Dedifferentiated amniotic fluid mesenchymal stem cell (primary cell): ENCODE results near the gene PABPN1L.

ENCODE experiments used
- DNase-seq: peaks from one replicate; pipeline ENCODE4 v3.0.0-alpha.2; 2016; ENCODE audit errors: extremely low spot score

The PABPN1L gene

GRCh38 chr16:88851616-88852015 is 14.8 kb downstream of the PABPN1L start:
- DNase-seq = no peak

DNA sequence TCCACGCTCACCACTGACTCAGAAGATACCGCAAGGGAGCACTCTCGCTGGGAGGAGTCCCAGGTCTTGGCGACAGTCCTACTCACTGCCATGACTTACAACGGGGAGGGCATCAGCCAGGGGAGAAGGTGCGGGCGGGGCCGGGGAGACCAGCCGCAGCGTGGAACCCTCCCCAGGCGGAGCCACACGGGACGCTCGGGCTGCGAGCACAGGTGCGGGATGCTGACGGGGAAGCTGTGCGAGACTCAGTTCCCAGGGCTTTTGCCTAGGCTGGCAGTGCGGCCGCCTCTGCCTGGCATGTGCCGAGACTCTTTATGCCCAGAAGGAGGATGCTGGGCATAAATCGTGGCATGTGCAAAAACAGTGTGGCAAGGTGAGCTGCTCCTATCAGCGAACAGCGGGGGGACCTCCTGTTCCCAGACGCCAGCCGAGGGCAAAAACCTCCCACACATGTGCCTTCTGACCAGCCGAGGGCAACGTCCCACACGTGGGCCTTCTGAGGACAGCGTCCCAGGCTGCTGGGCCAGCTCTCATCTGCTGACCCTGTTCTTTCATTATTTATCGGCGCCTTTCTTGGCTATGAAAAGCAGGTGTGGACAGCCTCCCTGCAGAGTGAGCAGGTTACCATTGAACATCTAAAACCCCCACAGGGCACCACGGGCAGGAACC is 15.8 kb downstream of the PABPN1L start:
- no peak for DNase-seq

GRCh38 chr16:88848557-88848956 is 17.9 kb downstream of the PABPN1L start:
- no peak for DNase-seq

DNA sequence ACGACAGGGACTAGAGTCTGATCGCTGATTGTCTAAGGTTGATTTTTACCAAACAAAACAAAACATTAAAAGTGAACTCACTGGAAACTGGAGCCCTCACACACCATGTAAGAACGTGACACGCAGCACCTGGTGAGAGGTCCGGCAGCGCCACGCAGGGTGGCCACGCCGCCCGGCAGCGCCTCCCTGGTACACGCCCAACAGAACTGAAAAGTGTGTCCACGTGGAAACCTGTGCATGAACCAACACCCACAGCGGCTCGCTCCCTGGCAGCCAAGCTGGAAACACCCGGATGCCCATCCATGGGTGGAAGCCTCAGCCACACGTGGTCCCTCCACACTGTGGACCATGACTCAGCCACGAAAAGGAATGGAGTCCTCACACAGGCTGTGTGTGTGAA is 18.8 kb downstream of the PABPN1L start:
- no peak for DNase-seq

- no peak for DNase-seq
Observed at GRCh38 chr16:88846088-88846487, 20.4 kb downstream of the PABPN1L start.

GRCh38 chr16:88844419-88845036 is 21.9 kb downstream of the PABPN1L start:
- DNase-seq = no peak

GRCh38 chr16:88843256-88843655 is 23.2 kb downstream of the PABPN1L start:
- DNase-seq = no peak

DNA sequence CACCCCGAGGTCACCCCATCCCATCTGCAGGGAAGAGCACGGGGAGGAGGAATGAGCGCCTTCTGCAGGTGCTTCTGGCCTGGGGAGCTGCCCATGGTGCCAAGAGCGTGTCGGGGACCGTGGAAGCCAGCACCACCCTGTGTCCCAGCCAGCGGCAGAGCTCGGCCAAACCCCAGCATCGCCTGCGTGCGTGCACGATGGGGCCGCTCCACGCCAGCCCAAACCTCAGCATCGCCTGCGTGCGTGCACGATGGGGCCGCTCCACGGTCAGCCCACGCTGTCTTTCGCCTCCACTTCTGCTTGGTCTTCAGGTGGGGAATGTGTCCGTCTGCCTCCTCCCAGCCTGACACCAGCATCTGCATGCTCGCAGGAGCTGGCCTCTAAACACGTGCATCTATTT is 23.7 kb downstream of the PABPN1L start:
- no peak for DNase-seq

DNA sequence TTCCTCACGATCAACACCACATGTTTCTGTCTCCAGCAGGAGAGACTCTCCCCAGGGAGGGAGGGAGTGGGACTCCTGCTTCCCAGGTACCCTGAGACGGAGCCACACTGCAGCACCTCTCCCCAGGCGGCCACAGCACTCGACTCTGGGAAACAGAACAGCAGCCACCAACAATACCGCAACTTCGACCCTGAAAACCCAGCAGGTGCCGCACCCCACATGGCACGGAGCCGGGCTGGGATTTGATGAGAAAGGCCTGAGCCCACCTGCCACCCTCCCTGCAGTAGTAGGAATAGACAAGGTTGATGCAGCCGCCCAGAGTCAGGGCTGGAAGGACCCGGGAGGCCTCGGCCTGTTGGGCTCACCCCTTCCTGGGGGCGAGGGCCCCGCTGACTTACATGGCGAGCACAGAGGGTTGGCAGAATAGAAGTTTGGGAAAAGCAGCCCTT is 24.1 kb downstream of the PABPN1L start:
- no peak for DNase-seq

GRCh38 chr16:88841521-88842307 is 24.7 kb downstream of the PABPN1L start:
- no peak for DNase-seq

GRCh38 chr16:88840600-88841215 is 25.8 kb downstream of the PABPN1L start:
- no peak for DNase-seq

DNA sequence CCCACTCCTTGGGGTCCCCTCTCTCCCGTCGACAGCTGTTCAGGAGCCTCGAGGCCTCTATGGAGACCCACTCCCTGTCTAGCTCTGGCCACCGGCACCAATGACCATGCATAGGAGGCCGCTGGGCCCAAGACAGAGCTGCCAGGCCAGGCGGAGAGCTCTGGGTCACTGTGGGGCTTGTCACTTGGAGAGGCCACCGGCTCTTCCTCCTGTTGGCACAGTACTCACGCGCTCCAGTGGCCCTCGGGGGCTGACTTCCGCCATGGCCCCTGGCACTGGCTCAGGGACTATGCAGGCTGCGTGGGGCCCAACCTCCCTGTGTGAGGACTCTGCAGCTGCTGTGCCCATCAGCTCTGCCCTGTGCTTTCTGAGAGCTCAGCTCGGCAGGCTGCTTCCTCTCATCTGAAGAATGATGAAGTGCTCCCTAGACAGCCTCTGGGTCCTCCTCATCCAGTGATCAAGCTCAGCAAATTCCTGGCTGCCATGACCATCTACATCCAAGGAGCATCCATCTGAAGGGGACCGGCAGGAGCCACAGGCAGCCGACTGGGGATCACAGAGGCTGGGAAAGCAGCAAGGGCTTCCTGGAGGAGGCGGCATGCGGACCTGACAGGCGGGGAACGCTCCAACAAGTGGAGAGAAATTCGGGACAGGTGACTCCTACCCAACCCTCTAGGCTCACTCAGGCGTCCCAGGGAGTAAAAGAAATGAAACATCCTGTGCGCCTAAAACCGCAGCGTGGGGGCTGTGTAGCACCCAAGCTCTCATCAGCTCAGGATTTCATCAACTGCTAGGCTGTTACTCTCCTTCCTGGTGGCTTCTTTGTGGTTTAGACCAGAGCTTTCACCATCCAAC is 26.5 kb downstream of the PABPN1L start:
- no peak for DNase-seq

DNA sequence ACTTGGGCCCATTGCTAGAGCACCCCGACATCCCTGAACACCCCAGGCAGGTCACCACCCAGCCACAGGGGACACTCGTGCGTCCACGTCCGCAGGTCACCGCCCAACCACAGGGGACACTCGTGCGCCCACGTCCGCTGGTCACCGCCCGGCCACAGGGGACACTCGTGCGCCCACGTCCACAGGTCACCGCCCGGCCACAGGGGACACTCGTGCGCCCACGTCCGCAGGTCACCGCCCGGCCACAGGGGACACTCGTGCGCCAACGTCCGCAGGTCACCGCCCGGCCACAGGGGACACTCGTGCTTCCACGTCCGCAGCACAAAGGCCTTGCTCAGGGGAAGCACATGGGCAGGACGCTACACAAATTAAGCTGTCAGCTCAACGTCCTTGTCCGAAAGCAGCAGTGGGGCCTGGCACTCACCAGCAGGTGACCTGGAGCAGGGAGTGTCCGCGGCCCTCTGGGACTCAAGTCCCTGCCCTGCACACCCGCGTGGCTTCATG is 27.4 kb downstream of the PABPN1L start:
- DNase-seq = no peak

GRCh38 chr16:88838566-88838965 is 27.9 kb downstream of the PABPN1L start:
- DNase-seq = no peak

GRCh38 chr16:88837806-88838205 is 28.7 kb downstream of the PABPN1L start:
- no peak for DNase-seq

DNA sequence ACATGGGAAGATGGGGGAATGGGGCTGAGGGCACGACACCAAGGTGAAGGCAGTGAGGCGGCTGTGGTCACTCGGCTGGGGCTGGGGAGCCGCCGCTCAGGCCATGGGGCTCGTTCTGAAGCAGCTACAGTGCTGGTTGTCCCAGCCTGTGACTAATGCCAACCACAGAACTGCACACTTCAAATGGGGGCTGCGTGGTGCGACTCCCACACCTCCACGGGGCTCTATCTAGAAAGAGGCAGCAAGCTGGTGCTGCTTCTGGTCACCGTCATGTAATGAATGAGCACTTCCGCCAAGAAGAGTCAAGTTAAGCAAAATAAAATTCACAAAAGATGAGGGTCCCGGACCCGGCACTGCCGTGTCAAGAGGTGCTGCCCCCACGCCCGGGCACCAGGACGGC is 29.7 kb downstream of the PABPN1L start:
- no peak for DNase-seq

DNA sequence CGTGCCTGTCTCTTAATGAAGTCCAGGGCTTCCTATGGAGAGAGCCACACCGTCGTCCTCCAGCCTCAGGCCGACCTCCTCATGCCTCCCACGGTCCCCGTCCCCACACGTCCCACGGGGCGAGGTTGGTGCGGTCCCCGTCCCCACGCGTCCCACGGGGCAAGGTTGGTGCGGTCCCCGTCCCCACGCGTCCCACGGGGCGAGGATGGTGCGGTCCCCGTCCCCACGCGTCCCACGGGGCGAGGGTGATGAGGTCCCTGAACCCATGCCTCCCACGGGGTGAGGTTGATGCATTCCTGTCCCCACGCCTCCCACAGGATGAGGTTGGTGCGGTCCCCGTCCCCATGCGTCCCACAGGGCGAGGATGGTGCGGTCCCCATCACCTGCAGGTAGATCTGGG is 30.6 kb downstream of the PABPN1L start:
- no peak for DNase-seq

DNA sequence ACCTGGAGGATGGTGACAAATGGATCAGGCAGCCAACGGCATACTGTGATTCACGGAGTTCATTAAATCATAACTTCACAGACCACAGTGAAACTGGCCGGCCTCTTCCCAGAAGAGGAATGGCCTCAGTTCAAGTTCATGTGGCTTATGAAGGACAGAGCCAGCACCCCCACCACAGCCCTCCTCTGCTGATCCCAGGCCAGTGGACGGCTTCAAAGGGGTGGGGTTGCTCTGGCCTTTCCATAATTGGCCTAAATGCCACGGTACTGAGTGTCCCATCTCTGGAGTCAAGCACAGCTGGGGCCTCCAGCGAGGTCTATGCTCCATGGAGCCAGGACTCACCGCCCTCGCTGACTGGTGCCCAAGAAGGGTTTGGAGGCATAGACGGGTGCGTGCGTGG is 31.1 kb downstream of the PABPN1L start:
- DNase-seq = no peak

DNA sequence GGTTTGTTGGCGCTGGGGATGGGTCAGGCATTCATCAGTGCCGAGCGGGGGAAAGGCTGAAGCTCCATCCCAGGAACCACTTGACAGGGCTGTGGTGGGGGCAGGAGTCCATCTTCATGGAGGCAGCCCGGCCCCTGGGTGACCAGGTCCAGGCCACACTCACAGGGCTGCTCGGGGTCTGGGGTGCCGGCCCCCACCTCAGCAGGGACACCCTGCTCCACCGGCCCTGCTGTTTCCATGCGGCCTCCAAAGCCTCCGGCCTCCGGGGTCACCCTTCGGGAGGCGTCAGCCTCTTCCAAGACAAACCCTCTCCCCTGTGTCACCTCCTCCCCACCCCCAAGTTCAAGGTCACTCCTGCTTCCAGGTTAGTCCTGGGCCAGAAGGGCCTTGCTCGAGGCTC is 31.8 kb downstream of the PABPN1L start:
- DNase-seq = no peak

DNA sequence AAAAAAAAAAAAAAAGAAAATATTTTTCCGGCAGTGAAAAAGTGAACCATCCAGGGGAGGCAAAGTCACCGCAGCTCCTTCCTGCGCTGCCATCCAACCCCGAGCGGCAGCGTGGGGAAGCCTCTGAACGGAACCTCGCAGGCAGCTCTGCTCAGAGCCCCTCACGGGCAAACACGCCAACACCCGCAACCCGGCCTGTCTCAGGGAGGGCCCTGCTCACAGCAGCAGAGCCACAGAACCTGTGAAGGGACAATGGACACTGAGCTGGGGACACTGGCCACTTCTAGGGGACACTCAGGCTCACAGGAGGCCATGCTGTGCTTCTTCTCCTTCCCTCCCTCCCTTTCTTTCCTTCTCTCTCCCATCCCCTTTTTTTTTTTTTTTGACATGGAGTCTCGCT is 33.4 kb downstream of the PABPN1L start:
- DNase-seq = no peak

- no peak for DNase-seq
Observed at GRCh38 chr16:88831838-88832237, 34.6 kb downstream of the PABPN1L start.
